Measurements from ENCODE around the gene MME. TPM values are rescaled to one million over a fixed set of nuclear protein-coding genes. Genes with fewer than 3 reads are reported as not detected.

The MME gene
- total RNA-seq, 1 experiment from 2014 or later: 23.9 TPM

DNA sequence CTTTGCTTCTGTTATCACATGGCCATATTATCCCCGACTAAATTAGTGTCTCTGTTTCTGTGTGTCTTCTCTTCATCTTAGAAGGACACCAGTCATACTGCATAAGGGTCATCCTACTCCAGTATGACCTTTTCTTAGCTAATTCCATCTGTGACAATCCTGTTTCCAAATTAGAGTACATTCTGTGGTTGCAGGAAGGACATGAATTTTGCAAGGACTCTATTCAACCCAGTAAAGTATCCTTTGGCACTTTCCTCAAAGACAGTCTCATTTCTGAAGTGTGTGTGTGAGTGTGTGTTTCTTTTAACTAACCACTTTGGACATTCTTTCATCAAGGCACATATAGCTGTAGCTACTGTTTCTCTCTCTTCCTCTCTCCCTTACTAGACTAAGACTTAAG lies 15.2 kb upstream of the MME start:
- no peak for ATAC-seq
- POLR2A ChIA-PET: no interaction called here
- TF ChIP-seq, protein P1, sequence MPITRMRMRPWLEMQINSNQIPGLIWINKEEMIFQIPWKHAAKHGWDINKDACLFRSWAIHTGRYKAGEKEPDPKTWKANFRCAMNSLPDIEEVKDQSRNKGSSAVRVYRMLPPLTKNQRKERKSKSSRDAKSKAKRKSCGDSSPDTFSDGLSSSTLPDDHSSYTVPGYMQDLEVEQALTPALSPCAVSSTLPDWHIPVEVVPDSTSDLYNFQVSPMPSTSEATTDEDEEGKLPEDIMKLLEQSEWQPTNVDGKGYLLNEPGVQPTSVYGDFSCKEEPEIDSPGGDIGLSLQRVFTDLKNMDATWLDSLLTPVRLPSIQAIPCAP (CRISPR knock-in tag; IDR thresholded peaks at IDR 0.05): no peak

DNA sequence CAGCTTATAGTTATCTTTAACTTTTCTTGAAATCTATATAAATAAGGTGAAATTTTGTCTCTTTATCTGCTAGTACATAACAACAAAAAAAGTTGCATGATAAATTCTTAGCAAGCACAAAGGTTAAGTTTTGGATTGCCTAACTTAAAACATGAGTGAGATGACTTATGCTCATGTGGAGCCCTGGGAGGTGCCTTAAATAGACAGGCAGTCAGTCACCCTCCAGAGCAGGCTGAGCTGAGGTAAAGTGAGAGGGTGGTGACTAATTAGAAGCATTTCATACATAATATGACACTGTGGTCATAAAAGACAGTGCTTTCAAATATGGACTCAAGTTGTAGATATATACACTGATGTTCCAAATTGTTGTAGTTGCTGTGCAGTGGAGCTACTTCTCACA lies 14.6 kb upstream of the MME start:
- Mint-ChIP-seq H3K27me3 (ENCODE audit: low read depth) (no peaks in the 10 kb centered on the region), H3K9me3 (no peaks in the 10 kb centered on the region; the same call in 1 of the 2 replicates), H3K4me3 (no peak overlapping the region), H3K27ac (no peak overlapping the region), H3K36me3 (no peaks in the 10 kb centered on the region), H3K4me1 (peaks cover 15% of the 10 kb centered on the region)
- CTCF ChIA-PET: no interaction called here
- POLR2A ChIA-PET: no interaction called here
- ATAC-seq: no peak
- no peak for TF ChIP-seq GTF2I (CRISPR knock-in tag; conservative IDR thresholded peaks at IDR 0.05)
- TF ChIP-seq NFYB (CRISPR knock-in tag; conservative IDR thresholded peaks at IDR 0.05; ENCODE audit: low read depth): no peak
- TF ChIP-seq, protein P2, sequence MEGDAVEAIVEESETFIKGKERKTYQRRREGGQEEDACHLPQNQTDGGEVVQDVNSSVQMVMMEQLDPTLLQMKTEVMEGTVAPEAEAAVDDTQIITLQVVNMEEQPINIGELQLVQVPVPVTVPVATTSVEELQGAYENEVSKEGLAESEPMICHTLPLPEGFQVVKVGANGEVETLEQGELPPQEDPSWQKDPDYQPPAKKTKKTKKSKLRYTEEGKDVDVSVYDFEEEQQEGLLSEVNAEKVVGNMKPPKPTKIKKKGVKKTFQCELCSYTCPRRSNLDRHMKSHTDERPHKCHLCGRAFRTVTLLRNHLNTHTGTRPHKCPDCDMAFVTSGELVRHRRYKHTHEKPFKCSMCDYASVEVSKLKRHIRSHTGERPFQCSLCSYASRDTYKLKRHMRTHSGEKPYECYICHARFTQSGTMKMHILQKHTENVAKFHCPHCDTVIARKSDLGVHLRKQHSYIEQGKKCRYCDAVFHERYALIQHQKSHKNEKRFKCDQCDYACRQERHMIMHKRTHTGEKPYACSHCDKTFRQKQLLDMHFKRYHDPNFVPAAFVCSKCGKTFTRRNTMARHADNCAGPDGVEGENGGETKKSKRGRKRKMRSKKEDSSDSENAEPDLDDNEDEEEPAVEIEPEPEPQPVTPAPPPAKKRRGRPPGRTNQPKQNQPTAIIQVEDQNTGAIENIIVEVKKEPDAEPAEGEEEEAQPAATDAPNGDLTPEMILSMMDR (IDR thresholded peaks at IDR 0.05): no peak
- no peak for TF ChIP-seq ZNF121 (CRISPR knock-in tag; IDR thresholded peaks at IDR 0.05)
- TF ChIP-seq, protein P3, sequence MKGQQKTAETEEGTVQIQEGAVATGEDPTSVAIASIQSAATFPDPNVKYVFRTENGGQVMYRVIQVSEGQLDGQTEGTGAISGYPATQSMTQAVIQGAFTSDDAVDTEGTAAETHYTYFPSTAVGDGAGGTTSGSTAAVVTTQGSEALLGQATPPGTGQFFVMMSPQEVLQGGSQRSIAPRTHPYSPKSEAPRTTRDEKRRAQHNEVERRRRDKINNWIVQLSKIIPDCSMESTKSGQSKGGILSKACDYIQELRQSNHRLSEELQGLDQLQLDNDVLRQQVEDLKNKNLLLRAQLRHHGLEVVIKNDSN (CRISPR knock-in tag; IDR thresholded peaks at IDR 0.05): no peak
- TF ChIP-seq, protein P4, sequence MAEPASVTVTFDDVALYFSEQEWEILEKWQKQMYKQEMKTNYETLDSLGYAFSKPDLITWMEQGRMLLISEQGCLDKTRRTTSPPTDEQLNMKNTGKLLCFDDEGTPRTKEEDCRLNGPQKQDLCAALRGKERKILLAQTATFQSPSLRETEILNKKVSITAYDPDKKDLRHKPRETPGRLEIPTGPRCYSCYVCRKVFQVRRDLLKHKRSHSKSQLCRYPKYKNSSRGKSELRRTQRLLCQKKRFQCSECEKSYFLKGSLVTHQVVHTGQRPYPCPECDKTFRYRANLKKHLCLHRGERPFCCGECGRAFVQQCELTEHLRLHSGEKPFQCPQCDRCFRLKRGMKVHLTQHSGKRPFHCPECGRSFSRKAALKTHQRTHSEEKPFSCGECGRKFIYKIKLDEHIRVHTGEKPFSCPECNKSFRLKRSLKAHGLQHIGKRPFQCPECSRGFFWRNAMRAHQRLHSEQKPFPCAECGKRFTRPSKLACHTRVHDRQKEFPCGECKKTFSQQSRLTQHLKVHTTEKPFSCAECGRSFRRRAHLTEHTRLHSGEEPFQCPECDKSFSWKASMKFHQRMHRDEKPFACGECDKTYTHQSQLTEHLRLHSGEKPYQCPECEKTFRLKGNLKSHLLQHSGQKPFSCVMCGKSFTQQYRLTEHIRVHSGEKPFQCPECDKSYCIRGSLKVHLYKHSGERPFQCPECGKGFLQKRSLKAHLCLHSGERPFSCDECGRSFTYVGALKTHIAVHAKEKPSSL (CRISPR knock-in tag; conservative IDR thresholded peaks at IDR 0.05): no peak
- no peak for TF ChIP-seq GABPB1 (CRISPR knock-in tag; IDR thresholded peaks at IDR 0.05)
- TF ChIP-seq, protein P5, sequence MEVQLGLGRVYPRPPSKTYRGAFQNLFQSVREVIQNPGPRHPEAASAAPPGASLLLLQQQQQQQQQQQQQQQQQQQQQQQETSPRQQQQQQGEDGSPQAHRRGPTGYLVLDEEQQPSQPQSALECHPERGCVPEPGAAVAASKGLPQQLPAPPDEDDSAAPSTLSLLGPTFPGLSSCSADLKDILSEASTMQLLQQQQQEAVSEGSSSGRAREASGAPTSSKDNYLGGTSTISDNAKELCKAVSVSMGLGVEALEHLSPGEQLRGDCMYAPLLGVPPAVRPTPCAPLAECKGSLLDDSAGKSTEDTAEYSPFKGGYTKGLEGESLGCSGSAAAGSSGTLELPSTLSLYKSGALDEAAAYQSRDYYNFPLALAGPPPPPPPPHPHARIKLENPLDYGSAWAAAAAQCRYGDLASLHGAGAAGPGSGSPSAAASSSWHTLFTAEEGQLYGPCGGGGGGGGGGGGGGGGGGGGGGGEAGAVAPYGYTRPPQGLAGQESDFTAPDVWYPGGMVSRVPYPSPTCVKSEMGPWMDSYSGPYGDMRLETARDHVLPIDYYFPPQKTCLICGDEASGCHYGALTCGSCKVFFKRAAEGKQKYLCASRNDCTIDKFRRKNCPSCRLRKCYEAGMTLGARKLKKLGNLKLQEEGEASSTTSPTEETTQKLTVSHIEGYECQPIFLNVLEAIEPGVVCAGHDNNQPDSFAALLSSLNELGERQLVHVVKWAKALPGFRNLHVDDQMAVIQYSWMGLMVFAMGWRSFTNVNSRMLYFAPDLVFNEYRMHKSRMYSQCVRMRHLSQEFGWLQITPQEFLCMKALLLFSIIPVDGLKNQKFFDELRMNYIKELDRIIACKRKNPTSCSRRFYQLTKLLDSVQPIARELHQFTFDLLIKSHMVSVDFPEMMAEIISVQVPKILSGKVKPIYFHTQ (CRISPR knock-in tag; IDR thresholded peaks at IDR 0.05): no peak
- TF ChIP-seq, protein P6, sequence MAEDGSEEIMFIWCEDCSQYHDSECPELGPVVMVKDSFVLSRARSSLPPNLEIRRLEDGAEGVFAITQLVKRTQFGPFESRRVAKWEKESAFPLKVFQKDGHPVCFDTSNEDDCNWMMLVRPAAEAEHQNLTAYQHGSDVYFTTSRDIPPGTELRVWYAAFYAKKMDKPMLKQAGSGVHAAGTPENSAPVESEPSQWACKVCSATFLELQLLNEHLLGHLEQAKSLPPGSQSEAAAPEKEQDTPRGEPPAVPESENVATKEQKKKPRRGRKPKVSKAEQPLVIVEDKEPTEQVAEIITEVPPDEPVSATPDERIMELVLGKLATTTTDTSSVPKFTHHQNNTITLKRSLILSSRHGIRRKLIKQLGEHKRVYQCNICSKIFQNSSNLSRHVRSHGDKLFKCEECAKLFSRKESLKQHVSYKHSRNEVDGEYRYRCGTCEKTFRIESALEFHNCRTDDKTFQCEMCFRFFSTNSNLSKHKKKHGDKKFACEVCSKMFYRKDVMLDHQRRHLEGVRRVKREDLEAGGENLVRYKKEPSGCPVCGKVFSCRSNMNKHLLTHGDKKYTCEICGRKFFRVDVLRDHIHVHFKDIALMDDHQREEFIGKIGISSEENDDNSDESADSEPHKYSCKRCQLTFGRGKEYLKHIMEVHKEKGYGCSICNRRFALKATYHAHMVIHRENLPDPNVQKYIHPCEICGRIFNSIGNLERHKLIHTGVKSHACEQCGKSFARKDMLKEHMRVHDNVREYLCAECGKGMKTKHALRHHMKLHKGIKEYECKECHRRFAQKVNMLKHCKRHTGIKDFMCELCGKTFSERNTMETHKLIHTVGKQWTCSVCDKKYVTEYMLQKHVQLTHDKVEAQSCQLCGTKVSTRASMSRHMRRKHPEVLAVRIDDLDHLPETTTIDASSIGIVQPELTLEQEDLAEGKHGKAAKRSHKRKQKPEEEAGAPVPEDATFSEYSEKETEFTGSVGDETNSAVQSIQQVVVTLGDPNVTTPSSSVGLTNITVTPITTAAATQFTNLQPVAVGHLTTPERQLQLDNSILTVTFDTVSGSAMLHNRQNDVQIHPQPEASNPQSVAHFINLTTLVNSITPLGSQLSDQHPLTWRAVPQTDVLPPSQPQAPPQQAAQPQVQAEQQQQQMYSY (CRISPR knock-in tag; IDR thresholded peaks at IDR 0.05): no peak
- no peak for DNase-seq (ENCODE audit: low spot score)

More for the DNA sequence above, 15.2 kb upstream of the MME start:
- Mint-ChIP-seq H3K36me3 (no peaks in the 10 kb centered on the region), H3K9me3 (no peaks in the 10 kb centered on the region; the same call in 1 of the 2 replicates), H3K4me1 (peaks cover 18% of the 10 kb centered on the region), H3K27ac (no peak overlapping the region), H3K27me3 (ENCODE audit: low read depth) (no peaks in the 10 kb centered on the region), H3K4me3 (no peak overlapping the region)
- CTCF ChIA-PET: no interaction called here
- no peak for DNase-seq (ENCODE audit: low spot score)

Measured in WTC11 (cell line).